NCI-H1694 (cell line): ENCODE data around the gene RGL4.
"Not testable (repeated sequence)": the region's sequence is repeated elsewhere in the genome, so short reads cannot be mapped to it uniquely, and the experiment has no call there.

Experiments
- DNase-seq: peaks from one replicate; lab custom pipeline; 2025; lab: John Stamatoyannopoulos, UW

The RGL4 gene

GRCh38 chr22:23690713-23691112 lies at the start of gene RGL4:
TSS of gene RGL4 (plus strand) at chr22:23691013. CDS start at chr22:23692031, 1,018 bp downstream.
- DNase-seq: no peak

GRCh38 chr22:23646526-23646925 lies 44.3 kb upstream of the RGL4 start:
- not testable (repeated sequence) for DNase-seq

GRCh38 chr22:23649071-23649501 lies 41.7 kb upstream of the RGL4 start:
- DNase-seq: no peak

GRCh38 chr22:23651676-23652075 lies 39.1 kb upstream of the RGL4 start:
- no peak for DNase-seq

GRCh38 chr22:23652286-23652685 lies 38.5 kb upstream of the RGL4 start:
- DNase-seq: no peak

GRCh38 chr22:23652711-23653110 lies 38.1 kb upstream of the RGL4 start:
- DNase-seq: no peak

- DNase-seq: no peak
Measured at GRCh38 chr22:23655891-23656475, 34.8 kb upstream of the RGL4 start.

- DNase-seq: no peak
Measured at GRCh38 chr22:23657727-23658126, 33.1 kb upstream of the RGL4 start.

- DNase-seq: not testable (repeated sequence)
Measured at GRCh38 chr22:23660381-23660780, 30.4 kb upstream of the RGL4 start.

- no peak for DNase-seq
Measured at GRCh38 chr22:23670378-23671295, 20.2 kb upstream of the RGL4 start.

- not testable (repeated sequence) for DNase-seq
Measured at GRCh38 chr22:23671387-23671786, 19.4 kb upstream of the RGL4 start.

GRCh38 chr22:23672307-23673049 lies 18.3 kb upstream of the RGL4 start:
- DNase-seq: not testable (repeated sequence)

GRCh38 chr22:23673050-23673620 lies 17.7 kb upstream of the RGL4 start:
- no peak for DNase-seq

- DNase-seq: no peak
Measured at GRCh38 chr22:23673826-23674690, 16.8 kb upstream of the RGL4 start.

- DNase-seq: not testable (repeated sequence)
Measured at GRCh38 chr22:23674886-23675501, 15.8 kb upstream of the RGL4 start.

GRCh38 chr22:23675502-23676415 lies 15.1 kb upstream of the RGL4 start:
- DNase-seq: no peak

- DNase-seq: not testable (repeated sequence)
Measured at GRCh38 chr22:23676841-23677700, 13.7 kb upstream of the RGL4 start.

- no peak for DNase-seq
Measured at GRCh38 chr22:23677701-23677995, 13.2 kb upstream of the RGL4 start.

GRCh38 chr22:23678133-23678532 lies 12.7 kb upstream of the RGL4 start:
- no peak for DNase-seq
